Measurements from ENCODE around the gene RYR1.
"Not testable (repeated sequence)": the region's sequence is repeated elsewhere in the genome, so short reads cannot be mapped to it uniquely, and the experiment has no call there.

RYR1 gene

DNA sequence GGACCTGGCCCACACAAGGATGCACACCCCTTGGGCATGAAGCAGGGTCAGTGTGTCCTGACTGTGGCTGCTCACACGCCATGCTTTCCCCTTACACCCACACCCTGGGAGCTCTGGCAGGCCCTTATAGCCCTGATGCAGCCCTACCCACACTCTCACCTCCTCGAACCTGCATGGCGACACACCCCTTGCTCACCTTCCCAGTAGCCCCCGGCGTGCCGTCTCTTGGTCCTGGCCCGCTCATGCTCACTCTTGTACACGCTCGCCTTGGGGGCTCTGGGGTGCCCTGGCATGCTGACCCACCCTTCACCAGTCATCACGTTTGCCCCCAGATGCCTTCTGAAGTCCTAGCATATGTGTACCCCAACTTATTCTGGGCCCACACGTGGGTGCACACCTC, 128.2 kb downstream of the RYR1 start:
- DNase-seq (ENCODE audit: low read depth) = no peak

DNA sequence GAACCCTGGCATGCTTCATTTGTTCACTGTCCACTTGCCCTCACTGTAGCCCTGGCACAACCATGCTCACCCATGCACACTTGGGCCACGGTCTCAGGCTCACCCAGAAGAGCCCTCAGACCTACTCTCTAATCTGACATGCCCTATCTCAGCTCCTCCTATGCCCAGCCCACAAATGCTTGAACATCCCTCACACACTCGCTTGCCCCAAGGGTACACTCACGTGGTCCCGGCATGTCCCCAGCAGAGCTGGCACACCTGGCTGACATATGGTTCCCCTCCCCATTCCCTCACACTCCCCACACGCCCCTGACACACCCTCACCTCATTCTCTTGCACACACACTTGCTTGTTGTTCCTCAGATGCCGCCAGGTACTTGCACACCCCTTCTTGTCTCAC, 128.6 kb downstream of the RYR1 start:
- no peak for DNase-seq (ENCODE audit: low read depth)

DNA sequence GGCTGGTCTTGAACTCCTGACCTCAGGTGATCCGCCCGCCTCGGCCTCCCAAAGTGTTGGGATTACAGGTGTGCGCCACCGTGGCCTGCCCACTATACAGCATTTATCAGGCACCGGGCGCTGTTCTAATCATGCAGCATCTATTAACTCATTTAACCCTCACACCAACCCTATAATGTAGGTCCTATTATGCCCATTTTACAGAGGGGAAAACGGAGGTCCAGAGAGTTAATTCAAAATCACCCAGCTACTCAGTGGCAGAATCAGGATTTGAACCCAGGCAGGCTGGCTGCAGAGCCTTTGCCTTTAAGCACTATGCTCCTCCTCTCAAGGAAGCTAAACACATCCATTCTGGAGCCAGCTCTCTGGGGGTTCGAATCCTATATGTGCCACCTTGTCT, 130.0 kb downstream of the RYR1 start:
- no peak for DNase-seq (ENCODE audit: low read depth)

DNA sequence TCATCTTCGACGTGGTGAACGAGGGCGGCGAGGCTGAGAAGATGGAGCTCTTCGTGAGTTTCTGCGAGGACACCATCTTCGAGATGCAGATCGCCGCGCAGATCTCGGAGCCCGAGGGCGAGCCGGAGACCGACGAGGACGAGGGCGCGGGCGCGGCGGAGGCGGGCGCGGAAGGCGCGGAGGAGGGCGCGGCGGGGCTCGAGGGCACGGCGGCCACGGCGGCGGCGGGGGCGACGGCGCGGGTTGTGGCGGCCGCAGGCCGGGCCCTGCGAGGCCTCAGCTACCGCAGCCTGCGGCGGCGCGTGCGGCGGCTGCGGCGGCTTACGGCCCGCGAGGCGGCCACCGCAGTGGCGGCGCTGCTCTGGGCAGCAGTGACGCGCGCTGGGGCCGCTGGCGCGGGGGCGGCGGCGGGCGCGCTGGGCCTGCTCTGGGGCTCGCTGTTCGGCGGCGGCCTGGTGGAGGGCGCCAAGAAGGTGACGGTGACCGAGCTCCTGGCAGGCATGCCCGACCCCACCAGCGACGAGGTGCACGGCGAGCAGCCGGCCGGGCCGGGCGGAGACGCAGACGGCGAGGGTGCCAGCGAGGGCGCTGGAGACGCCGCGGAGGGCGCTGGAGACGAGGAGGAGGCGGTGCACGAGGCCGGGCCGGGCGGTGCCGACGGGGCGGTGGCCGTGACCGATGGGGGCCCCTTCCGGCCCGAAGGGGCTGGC, 131.6 kb downstream of the RYR1 start:
- DNase-seq (ENCODE audit: low read depth) = no peak

DNA sequence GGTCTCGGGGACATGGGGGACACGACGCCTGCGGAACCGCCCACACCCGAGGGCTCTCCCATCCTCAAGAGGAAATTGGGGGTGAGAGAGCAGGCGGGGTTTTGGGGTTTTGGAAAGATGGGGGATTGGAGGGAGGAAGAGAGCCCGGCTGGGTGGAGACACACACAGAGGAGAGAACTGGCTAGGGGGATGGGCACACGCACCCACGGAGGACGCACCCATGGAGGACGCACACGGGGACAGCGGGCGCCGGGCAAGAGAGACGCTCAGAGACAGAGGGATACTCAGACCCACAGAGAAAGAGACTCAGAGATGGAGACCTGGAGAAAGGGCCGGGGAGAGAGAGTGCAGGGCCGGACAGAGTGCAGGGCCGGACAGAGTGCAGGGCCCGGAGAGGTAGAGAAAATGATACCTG, 132.2 kb downstream of the RYR1 start:
- no peak for DNase-seq (ENCODE audit: low read depth)

DNA sequence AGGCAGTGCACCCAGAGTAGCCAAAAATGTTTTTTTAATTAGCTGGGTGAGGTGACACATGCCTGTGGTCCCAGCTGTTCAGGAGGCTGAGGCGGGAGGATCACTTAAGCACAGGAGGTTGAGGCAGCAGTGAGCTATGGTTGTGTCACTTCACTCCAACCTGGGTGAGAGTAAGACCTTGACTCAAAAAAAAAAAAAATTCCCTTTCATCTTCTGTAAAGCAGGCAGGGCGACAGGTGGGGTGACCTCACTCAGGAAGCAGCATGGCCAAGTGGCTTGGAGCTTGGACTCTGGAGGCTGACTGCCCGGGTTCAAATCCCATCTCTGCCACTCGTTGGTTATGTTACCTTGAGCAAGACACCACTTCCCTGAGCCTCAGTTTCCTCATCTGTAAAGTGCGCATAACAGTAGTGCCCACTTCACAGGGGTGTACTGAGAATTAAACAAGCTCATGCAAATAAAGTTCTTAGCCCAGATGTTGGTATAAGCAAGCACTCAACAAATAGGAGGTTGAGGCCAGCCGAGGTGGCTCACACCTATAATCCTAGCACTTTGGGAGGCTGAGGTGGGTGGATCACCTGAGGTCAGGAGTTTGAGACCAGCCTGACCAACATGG, 136.0 kb downstream of the RYR1 start:
- DNase-seq (ENCODE audit: low read depth) = no peak

DNA sequence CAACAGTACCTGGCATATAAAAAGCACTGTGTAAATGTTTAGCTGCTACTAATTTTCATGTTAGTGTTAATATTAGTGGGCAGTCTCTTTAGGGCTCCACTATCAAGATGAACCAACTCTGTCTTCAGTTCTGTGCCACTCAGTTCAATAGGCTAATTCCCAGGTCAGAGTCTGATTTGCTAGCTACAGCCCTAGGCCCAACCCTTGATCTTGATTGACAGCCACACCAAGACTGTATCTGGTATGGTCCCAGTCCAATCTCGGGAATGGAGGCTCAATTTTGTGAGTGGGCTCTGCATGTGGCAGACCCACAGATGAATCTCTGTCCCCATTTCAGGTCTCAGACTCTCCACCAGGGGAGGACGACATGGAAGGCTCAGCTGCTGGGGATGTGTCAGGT, 138.2 kb downstream of the RYR1 start:
- DNase-seq (ENCODE audit: low read depth) = no peak

DNA sequence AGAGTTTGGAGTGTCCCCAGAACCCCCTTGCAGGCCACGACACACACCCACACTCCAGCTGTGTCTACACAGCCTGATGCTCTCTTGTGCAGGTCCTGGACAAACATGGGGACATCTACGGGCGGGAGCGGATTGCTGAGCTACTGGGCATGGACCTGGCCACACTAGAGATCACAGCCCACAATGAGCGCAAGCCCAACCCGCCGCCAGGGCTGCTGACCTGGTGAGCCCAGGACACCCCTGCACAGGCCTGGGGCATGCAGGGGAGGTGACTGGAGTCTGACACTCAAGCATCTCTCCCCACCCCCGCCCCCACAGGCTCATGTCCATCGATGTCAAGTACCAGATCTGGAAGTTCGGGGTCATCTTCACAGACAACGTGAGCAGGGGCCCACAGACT, 144.3 kb downstream of the RYR1 start:
- no peak for DNase-seq (ENCODE audit: low read depth)

DNA sequence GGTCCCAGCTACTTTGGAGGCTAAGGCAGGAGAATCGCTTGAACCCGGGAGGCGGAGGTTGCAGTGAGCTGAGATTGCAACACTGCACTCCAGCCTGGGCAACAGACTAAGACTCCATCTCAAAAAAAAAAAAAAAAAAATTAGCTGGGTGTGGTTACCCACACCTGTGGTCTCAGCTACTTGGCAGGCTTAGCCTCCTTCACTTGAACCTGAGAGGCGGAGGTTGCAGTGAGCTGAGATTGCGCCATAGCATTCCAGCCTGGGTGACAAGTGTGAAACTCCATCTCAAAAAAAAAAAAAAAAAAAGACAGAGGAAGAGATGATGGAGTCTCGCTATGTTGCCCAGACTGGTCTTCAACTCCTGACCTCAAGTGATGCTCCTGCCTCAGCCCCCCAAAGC, 145.8 kb downstream of the RYR1 start:
- not testable (repeated sequence) for DNase-seq (ENCODE audit: low read depth)

DNA sequence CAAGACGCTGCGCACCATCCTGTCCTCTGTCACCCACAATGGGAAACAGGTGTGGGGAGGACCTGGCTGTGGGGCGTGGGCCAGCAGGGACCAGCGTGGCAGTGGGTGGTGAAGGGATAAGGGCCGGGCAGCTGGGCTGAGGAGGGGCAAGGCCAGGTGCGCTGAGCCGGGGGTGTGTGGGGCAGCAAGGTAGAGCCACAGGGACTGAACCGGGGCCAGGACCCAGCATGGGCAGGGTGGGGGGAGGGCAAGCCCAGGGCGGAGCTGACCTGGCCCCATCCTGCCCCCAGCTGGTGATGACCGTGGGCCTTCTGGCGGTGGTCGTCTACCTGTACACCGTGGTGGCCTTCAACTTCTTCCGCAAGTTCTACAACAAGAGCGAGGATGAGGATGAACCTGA, 146.6 kb downstream of the RYR1 start:
- DNase-seq (ENCODE audit: low read depth) = no peak

DNA sequence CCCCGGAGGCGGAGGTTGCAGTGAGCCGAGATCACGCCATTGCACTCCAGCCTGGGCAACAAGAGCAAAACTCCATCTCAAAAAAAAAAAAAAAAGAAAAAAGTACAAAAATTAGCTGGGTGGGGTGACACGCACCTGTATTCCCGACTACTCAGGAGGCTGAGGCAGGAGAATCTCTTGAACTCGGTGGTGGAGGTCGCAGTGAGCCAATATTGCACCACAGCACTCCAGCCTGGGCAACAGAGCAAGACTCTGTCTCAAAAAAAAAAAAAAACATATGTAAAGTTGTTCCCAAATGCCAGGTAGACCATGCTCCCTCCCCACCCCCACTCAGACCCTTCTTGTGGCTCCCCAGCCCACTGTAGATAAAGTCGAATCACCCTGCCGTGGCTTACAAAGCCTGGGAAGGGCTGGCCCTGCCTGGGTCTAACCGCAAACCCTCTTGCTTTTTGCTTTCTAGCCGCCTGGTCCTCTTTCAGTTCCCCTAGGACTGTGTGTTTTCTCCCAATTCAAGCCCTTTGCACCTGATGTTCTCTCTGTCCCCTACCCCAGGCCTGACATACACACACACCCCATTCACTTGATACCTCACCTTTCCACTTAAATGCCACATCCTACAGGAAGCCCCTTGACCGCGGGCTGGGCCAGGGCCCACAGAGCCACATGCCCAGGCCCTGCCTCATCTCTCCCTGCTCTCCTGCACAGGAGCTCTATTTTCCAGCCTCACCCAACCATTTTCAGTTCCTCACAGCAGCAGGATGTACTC, 149.9 kb downstream of the RYR1 start:
- no peak for DNase-seq (ENCODE audit: low read depth)

DNA sequence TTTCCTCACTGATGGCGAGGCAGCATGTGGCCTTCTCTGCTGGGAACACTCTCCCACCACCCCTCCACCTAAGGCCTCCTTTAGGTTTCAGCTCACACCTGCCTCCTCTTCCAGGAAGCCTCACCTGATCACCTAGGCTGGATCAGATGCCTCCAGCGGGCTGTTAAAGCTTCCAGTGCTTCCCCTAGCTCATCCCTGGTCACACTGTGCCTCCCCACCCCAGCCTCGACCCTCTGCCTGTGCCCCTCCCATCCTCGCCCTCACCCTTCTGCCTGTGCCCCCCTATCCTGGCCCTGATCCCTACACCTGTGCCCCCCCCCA, 150.5 kb downstream of the RYR1 start:
- no peak for DNase-seq (ENCODE audit: low read depth)

DNA sequence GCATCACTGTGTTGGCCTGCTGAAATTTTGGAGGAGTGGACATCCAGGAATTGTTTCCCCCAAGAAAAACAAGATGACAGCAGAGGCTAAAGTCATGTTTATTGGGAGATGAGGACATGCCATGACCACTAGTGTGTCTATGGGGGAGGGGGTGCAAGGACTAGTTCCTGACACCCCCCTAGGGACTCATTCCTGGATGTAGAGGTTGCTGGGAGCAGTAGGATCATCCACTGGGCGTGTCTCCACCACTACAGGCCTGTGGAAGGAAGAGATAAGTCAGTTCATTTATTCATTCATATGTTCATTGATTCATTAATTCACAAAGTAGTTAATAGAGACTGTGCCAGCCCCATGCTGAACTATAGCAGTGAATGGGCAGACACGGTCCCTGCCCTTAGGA, 154.1 kb downstream of the RYR1 start:
- no peak for DNase-seq (ENCODE audit: low read depth)

DNA sequence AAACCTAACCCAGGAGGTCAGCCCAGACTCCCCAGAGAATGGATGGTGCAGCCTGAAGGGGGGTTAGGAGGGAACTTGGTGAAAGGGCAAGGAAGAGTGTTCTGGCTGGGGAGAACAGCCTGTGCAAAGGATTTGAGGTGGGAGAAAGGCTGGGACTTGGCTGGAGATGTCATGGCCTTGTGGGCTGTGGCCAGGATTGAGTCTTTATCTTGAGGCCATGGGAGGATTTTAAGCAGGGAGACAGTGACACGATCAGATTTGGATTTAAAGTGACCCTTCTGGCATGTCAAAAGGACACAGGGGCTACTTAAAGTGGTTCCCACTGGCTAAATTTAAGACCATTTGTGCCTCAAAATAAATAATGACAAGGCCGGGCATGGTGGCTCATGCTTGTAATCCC, 154.6 kb downstream of the RYR1 start:
- no peak for DNase-seq (ENCODE audit: low read depth)

DNA sequence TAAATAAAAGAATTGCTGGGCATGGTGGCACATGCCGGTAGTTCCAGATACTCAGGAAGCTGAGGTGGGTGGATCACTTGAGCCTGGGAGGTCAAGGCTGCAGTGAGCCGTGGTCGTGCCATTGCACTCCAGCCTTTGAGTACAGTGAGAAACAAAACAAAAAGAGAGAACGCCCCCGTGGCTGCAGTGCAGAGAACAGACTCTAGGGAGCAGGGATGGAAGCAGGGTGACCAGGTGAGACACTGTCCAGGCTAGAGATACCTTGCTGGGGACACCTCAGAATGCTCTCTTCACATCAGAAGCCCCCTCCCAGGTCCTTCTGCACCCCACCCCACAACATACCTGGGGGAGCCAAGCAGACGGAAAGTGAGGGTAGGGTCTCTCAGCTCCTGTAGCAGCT, 159.4 kb downstream of the RYR1 start:
- no peak for DNase-seq (ENCODE audit: low read depth)

DNA sequence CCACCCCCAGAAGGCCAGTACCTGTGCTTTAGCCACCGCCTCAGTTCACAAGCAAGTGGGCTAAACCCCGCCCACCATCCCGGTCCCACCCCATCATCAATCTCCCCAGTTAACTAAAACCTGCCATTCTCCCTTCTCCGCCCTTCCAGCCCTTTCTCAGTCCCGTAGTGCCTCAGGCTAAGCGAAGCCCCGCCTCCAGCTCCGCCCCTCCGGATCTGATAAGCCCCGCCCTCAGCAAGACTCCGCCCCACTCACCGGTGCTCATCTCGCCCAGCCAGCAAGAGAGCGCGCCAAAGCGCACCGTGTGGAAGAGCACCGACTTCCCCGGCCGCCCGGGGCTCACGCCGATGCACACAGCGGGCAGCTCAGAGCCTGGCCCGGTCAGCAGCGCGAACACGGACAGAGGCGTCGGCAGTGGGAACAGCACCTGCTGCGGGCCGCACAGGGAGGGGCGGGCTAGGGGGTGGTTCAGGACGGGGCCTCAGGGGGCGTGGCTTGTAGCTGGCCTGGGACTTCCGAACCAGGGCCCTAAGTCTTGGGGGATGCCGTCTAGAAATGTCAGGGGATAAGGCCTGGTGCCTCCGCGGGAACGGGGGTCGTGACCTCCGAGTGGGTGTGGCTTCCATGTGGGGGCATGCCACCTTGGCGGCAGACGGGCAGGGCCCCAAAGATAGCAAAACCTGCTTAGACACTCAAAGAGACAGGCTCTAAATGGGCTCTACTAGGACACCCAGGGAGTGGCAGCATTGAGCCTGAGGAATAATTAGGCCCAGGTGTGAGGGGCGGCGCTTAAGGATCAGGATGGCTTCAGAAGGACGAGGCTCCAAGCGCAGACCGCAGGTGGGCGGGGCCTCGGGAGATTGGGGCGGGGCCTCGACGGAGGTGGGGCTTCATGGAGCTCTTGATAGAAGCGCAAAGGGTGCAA, 162.8 kb downstream of the RYR1 start:
- peak; percentile 9 for DNase-seq (ENCODE audit: low read depth)

DNA sequence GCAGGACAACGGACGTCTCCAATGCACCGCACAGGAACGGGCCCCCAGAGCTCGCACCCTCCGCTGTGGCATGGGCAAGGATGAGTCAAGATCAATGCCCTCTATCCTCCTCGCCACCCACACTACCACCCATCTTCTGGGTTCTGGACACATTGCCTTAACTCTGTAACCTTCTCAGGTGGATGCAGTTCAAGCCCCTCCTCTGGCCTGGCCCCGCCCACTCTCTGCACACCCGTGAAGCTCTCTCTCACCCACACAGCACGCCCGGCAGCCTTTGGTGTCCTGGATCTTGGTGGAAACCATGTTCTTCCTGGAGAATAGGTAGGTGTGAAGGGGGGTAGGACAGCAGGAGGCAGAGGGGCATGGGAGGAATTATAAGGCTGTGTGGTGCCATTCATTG, 163.6 kb downstream of the RYR1 start:
- no peak for DNase-seq (ENCODE audit: low read depth)

DNA sequence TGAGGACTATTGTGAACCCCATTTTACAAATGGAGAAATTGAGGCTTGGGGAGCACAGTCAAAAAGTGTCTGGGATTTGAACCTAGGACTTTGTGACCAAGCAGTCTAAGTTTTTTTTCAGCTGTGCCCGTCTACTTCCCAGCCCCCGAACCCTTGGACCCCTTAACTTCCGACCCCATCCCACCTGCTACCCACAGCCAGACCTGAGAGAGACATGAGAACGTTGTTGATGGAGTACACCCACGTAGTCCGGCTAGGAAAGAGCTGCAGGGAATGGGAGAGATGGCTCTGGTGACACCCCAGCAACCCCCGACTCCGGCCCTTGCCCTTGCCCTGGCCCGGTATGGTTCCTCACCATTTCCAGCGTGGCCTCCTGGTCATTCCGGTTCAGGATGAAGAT, 166.2 kb downstream of the RYR1 start:
- no peak for DNase-seq (ENCODE audit: low read depth)

DNA sequence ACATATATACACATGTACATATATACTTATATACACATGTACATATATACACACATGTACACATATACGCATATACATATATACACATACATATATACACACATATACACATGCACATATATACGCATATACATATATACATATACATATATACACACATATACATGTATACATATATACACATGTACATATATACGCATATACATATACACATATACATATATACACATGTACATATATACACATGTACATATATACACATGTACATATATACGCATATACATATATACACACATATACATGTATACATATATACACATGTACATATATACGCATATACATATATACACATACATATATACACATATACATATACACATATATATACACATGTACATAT, 169.4 kb downstream of the RYR1 start:
- not testable (repeated sequence) for DNase-seq (ENCODE audit: low read depth)

DNA sequence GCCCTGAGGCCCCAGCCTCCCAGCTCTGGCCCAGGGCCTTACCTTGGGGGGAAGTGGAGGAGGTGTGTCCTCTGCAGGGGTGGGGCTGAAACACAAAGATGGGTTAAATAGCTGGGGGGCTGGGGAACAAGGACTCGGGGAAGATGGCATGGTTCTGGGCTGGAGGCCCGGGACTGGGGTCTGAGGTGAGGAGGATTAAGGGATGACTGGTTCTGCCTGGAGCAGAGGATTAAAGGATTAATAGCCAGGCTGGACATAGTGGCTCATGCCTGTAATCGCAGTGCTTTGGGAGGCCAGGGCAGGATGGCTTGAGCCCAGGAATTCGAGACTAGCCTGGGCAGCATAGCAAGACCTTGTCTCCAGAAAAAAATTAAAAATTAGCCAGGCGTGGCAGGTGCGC, 172.6 kb downstream of the RYR1 start:
- DNase-seq (ENCODE audit: low read depth) = no peak

DNA sequence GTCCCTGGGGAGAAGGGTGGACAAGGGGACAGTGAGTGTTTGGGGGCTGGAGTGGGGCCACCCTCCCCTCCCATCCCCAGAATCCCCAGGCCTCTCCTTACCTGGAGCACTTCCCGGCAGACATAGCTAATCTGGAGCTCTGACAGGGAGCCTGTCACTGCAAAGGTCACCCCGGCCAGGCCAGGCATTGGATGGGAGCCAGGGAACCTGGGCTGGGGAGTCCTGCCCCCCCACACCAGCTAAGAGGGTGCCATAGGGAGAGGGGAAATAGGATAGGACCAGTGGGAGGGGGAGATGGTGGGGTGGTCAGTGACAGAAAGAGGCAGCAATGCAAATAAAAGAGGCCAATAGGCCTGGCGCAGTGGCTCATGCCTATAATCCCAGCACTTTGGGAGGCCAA, 180.8 kb downstream of the RYR1 start:
- DNase-seq (ENCODE audit: low read depth) = no peak

DNA sequence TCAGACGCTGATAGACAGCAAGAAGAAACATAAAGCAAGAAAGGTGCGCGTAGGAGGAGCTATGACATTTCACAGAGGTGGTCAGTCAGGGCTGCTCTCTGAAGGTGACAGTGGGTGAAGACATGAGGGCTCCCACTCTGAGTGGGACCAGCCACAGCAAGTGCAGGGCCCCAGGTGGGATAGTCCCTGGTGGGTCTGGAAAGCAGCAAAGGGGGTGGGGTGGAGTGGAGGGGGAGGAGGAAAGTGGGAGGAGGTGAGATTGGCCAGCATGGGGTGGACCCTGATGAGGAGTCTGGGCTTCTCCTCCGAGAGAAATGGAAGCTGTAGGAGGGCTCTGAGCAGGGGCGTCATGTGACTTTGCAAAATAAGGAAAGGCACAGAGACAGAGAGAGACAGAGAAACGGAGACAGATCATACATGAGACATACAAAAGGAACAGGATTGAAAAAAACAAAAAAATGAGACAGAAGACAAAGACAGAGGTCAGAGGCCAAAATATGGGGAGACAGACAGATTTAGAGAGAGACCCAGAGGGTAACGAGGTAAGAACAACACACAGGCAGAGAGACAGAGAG, 181.6 kb downstream of the RYR1 start:
- no peak for DNase-seq (ENCODE audit: low read depth)

Data from stimulated activated CD8-positive, alpha-beta memory T cell treated with anti-CD3 and anti-CD28 coated beads, Interleukin-7, amount 100 ng/mL, for 24 hours (primary cell).